A549 (cell line): ENCODE data around the gene CREM.

ENCODE experiments used
- BHLHE40 ChIP-seq: IDR thresholded peaks from 2 replicates; pipeline ENCODE4 v1.6.1; 2012; ENCODE audit warnings: low read depth, low read length, inconsistent platforms
- CTCF ChIP-seq: fragments of >200 bp; sonication (Bioruptor Twin); formaldehyde crosslinking; IDR thresholded peaks from 3 replicates; pipeline ENCODE4 v1.5.1; 2016
- E2F6 ChIP-seq: IDR thresholded peaks from 2 replicates; pipeline ENCODE4 v1.6.1; 2012; ENCODE audit warnings: low read depth, borderline replicate concordance
- ESRRA ChIP-seq: fragments of 150-350 bp; IDR thresholded peaks from 2 replicates; pipeline ENCODE4 v1.6.1; 2014; ENCODE audit warnings: mild to moderate bottlenecking, low read length, borderline replicate concordance
- GATA3 ChIP-seq: IDR thresholded peaks from 2 replicates; pipeline ENCODE4 v1.6.1; 2012; ENCODE audit warnings: borderline replicate concordance
- HOXA7 ChIP-seq: fragments of 250-450 bp; sonication (Bioruptor Pico); IDR thresholded peaks from 2 replicates; pipeline ENCODE4 v1.5.0; 2020; ENCODE audit warnings: mild to moderate bottlenecking, moderate library complexity
- KDM5A ChIP-seq: fragments of 200-600 bp; sonication (generic); IDR thresholded peaks from 2 replicates; pipeline ENCODE4 v1.6.1; 2016; ENCODE audit warnings: antibody characterized with exemption, mild to moderate bottlenecking
- POLR2A ChIP-seq: IDR thresholded peaks from 2 replicates; pipeline ENCODE4 v1.6.1; 2012; ENCODE audit warnings: mild to moderate bottlenecking, low read length
- RFX5 ChIP-seq: fragments of 450-650 bp; IDR thresholded peaks from 2 replicates; pipeline ENCODE4 v1.7.1; 2014; ENCODE audit warnings: antibody characterized with exemption, mild to moderate bottlenecking, moderate library complexity

- TF ChIP-seq CTCF (no peak), BHLHE40 (no peak), KDM5A (no peak), ESRRA (no peak), POLR2A (no peak), RFX5 (no peak), HOXA7 (CRISPR knock-in tag) (no peak), E2F6 (no peak), GATA3 (no peak)
Measured at GRCh38 chr10:35150308-35150707, 23.7 kb downstream of the CREM start.
